ENCODE measurements around the gene GTF2F2. TPM values are rescaled to one million over a fixed set of nuclear protein-coding genes. Genes with fewer than 3 reads are reported as not detected.
A peak's percentile ranks its signal among the peaks of the same experiment; 100 is the strongest.

Gene GTF2F2
- total RNA-seq, 1 experiment from 2014 or later: 33.8 TPM

- TF ChIP-seq IRF1 (CRISPR knock-in tag; IDR thresholded peaks at IDR 0.05): no peak
- TF ChIP-seq RELA (CRISPR knock-in tag; IDR thresholded peaks at IDR 0.05; ENCODE audit: borderline replicate concordance): no peak
- no peak for TF ChIP-seq CREM (CRISPR knock-in tag; IDR thresholded peaks at IDR 0.05)
- TF ChIP-seq ZMAT4 (CRISPR knock-in tag; IDR thresholded peaks at IDR 0.05): no peak
Observed at GRCh38 chr13:45228002-45228401, 107.7 kb downstream of the GTF2F2 start (continued).

GRCh38 chr13:45229172-45229571 lies 108.9 kb downstream of the GTF2F2 start:
- no peak overlapping the region for H3K4me3 Mint-ChIP-seq
- H3K4me1 Mint-ChIP-seq: peaks cover 21% of the 10 kb centered on the region
- H3K27me3 Mint-ChIP-seq (ENCODE audit: low read depth): no peaks in the 10 kb centered on the region
- H3K9me3 Mint-ChIP-seq: no peaks in the 10 kb centered on the region
- ChIA-PET POLR2A (no interaction called here), CTCF (interaction anchor here (1.0 kb wide), 1 partner anchor 183 kb away, joined by 8 read pairs; no protein-coding TSS in a partner anchor)
- H3K27ac Mint-ChIP-seq: no peak overlapping the region
- DNase-seq (ENCODE audit: low spot score): no peak
- ATAC-seq: no peak
- TF ChIP-seq EMX1 (CRISPR knock-in tag; IDR thresholded peaks at IDR 0.05) (no peak), CREB1 (CRISPR knock-in tag; IDR thresholded peaks at IDR 0.05) (no peak)
- H3K36me3 Mint-ChIP-seq: no peaks in the 10 kb centered on the region

GRCh38 chr13:45231305-45231704 lies 111.0 kb downstream of the GTF2F2 start:
- Mint-ChIP-seq H3K4me3 (no peak overlapping the region), H3K4me1 (0 out of 2 replicates have a peak, but pooled peaks cover 4% of the 10 kb centered on the region), H3K27ac (peak overlapping the region; percentile 41; the same call in 1 of the 2 replicates), H3K9me3 (no peaks in the 10 kb centered on the region), H3K27me3 (ENCODE audit: low read depth) (no peaks in the 10 kb centered on the region), H3K36me3 (no peaks in the 10 kb centered on the region)
- DNase-seq (ENCODE audit: low spot score) (no peak), ATAC-seq (no peak)
- no peak for TF ChIP-seq NR3C1 (CRISPR knock-in tag; conservative IDR thresholded peaks at IDR 0.05; ENCODE audit: low read depth)
- TF ChIP-seq FOXP1 (CRISPR knock-in tag; IDR thresholded peaks at IDR 0.05; ENCODE audit: borderline replicate concordance): no peak
- TF ChIP-seq KAT7 (CRISPR knock-in tag; IDR thresholded peaks at IDR 0.05; ENCODE audit: borderline replicate concordance): no peak
- TF ChIP-seq NR1H2 (CRISPR knock-in tag; IDR thresholded peaks at IDR 0.05): no peak
- TF ChIP-seq IRF2 (CRISPR knock-in tag; IDR thresholded peaks at IDR 0.05; ENCODE audit: borderline replicate concordance, low read depth): no peak
- TF ChIP-seq TEAD4 (CRISPR knock-in tag; IDR thresholded peaks at IDR 0.05): no peak
- no peak for TF ChIP-seq RELA (CRISPR knock-in tag; IDR thresholded peaks at IDR 0.05; ENCODE audit: borderline replicate concordance)
- TF ChIP-seq CREM (CRISPR knock-in tag; IDR thresholded peaks at IDR 0.05): no peak
- no peak for TF ChIP-seq PREB (CRISPR knock-in tag; IDR thresholded peaks at IDR 0.05; ENCODE audit: borderline replicate concordance)
- no peak for TF ChIP-seq CTCF (IDR thresholded peaks at IDR 0.05)
- TF ChIP-seq ATF1 (CRISPR knock-in tag; IDR thresholded peaks at IDR 0.05): no peak
- TF ChIP-seq ESRRA (CRISPR knock-in tag; IDR thresholded peaks at IDR 0.05; ENCODE audit: borderline replicate concordance): no peak
- no peak for TF ChIP-seq AR (CRISPR knock-in tag; IDR thresholded peaks at IDR 0.05)
- TF ChIP-seq ZNF121 (CRISPR knock-in tag; IDR thresholded peaks at IDR 0.05): no peak
- no peak for TF ChIP-seq ATF2 (CRISPR knock-in tag; IDR thresholded peaks at IDR 0.05; ENCODE audit: borderline replicate concordance, low read depth)
- ChIA-PET POLR2A (no interaction called here), CTCF (no interaction called here)

All from WTC11 (cell line).